ENCODE measurements around the gene BRIP1. TPM values are rescaled to one million over a fixed set of nuclear protein-coding genes. Genes with fewer than 3 reads are reported as not detected.

Gene BRIP1
- total and polyA plus RNA-seq, 2 experiments from 2014 or later, result 8.0 to 23.1 TPM

- Mint-ChIP-seq H3K36me3 (ENCODE audit: low read depth) (peaks cover 4% of the 10 kb centered on the region; the same call in 1 of the 3 replicates), H3K27me3 (ENCODE audit: insufficient read depth, low read depth, poor library complexity) (no peaks in the 10 kb centered on the region), H3K4me3 (no peak overlapping the region), H3K4me1 (peaks cover 6% of the 10 kb centered on the region; the same call in 2 of the 3 replicates), H3K9me3 (no peaks in the 10 kb centered on the region), H3K27ac (no peak overlapping the region; the same call in 1 of the 2 replicates)
- Histone ChIP-seq H3K27ac (ENCODE audit: low read depth) (no peak overlapping the region), H3K4me3 (no peak overlapping the region), H4K20me1 (replicated peaks; ENCODE audit: insufficient read depth) (no peaks in the 10 kb centered on the region), H3K79me2 (replicated peaks; ENCODE audit: insufficient read depth) (no peaks in the 10 kb centered on the region), H3K4me1 (ENCODE audit: insufficient read depth) (no peaks in the 10 kb centered on the region), H3K4me2 (no peak overlapping the region), H3F3A (replicated peaks; ENCODE audit: low read depth) (no peaks in the 10 kb centered on the region), H3K9me2 (ENCODE audit: insufficient read depth) (no peaks in the 10 kb centered on the region), H3K27me3 (ENCODE audit: insufficient read depth) (no peaks in the 10 kb centered on the region), H3K36me3 (ENCODE audit: insufficient read depth) (no peaks in the 10 kb centered on the region), H2AFZ (no peak overlapping the region)
- TF ChIP-seq STAT1 (IDR thresholded peaks at IDR 0.05; ENCODE audit: unreplicated experiment) (no peak), NANOG (IDR thresholded peaks at IDR 0.05; ENCODE audit: borderline replicate concordance) (no peak), ZNF331 (CRISPR knock-in tag; IDR thresholded peaks at IDR 0.05; ENCODE audit: low read depth) (no peak), CTCF (conservative IDR thresholded peaks at IDR 0.05; ENCODE audit: low read depth in 2 of 2) (no peak), POLR2AphosphoS5 (IDR thresholded peaks at IDR 0.05; ENCODE audit: low read depth) (no peak), EZH2phosphoT487 (IDR thresholded peaks at IDR 0.05; ENCODE audit: unreplicated experiment) (no peak), REST (IDR thresholded peaks at IDR 0.05; ENCODE audit: unreplicated experiment) (no peak), CREB1 (CRISPR knock-in tag; IDR thresholded peaks at IDR 0.05; ENCODE audit: low read depth) (no peak), EZH2 (IDR thresholded peaks at IDR 0.05; ENCODE audit: low read depth, unreplicated experiment) (no peak), ZNF114 (CRISPR knock-in tag; IDR thresholded peaks at IDR 0.05) (no peak), ZNF462 (CRISPR knock-in tag; IDR thresholded peaks at IDR 0.05) (no peak), ETS1 (IDR thresholded peaks at IDR 0.05) (no peak), JUNB (IDR thresholded peaks at IDR 0.05; ENCODE audit: unreplicated experiment) (no peak)
- ATAC-seq (no peak), DNase-seq (ENCODE audit: low spot score) (no peak)
Measured at GRCh38 chr17:61809816-61810392, 53.4 kb downstream of the BRIP1 start.

Measured in GM23338 (cell line).